HG02678 (cell line): ENCODE measurements around the gene ANKS1A.

Source experiments
- ATAC-seq: cut with Tn5 transposase; IDR thresholded peaks from one replicate; pipeline ENCODE4 v1.9.1; 2021; ENCODE audit warnings: mild to moderate bottlenecking, moderate library complexity; ENCODE audit not compliant: unreplicated experiment

Gene ANKS1A

GRCh38 chr6:34951731-34952130, 62.7 kb downstream of the ANKS1A start:
- ATAC-seq = no peak

DNA sequence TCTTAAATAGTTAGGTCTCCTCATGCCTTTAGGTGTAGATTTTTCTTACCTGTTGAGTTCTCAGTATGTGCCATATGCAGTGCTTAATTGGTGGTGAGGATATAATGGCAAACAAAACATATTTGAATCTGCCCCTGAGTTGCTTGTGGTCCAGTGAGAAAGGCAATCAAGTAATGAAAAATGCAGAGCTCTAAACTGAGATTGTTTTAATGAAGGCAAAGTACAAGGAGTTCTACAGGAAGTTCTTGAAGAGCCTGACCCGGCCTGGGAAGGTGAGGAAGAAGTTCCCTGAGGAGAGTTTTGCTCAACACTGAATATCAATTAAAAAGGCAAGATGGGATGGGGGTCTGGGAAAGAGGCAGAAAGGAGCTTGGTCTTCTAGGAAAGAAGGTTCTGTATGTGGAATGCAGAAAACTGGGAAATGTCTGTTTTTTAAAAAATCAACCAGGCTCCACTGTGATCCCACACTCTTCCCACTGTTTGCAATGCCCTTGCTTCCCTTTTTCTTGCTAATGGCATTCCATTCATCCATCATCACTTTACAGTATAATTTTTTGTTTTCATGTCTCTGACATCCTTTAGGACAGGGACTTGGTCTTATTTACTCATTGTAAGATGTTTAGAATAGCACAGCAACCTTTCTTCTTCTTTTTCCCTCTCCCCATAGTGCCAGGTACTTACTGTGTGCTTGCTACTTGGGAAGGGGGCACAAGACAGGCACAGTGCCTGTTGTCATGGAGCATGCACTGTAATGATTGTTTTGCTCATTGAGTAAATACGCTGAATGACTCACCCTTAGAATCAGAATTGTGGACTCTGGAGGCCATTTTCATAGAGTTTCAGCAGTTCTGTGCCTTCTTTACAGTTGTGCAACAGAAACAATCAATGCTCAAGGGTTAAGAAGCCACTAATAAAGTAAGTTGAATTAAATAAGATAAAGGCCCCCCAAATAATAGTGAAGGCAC, 64.3 kb downstream of the ANKS1A start:
- no peak for ATAC-seq

GRCh38 chr6:34955442-34955841, 66.4 kb downstream of the ANKS1A start:
- ATAC-seq = no peak

DNA sequence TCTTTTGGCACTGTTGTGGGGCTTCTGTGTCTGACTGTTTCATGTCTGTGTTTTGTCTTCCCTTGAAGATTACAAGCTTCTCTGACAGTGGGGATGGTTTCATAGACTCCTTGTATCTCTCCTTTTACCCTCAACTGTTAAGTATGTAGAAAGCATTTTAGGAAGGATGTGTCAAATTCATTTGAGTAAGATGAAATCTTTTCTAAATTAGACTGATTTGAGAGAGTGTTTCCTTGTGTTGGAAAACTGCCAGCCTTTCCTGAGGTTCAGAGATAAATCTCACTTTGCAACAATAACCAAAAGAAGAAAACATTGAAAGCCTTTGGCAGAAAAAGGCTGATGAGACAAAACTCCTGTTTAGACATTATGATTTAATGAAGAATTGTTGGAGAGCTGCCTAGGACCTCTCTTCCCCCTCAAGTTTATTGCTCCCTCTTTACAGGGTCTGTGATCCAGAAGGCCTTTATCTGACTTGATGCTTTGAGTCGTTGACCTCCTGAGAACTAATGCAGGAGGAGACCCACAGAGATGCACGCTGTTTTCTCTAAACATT, 68.3 kb downstream of the ANKS1A start:
- ATAC-seq = no peak

GRCh38 chr6:34958734-34959133, 69.7 kb downstream of the ANKS1A start:
- no peak for ATAC-seq

- ATAC-seq = no peak
These were observed 70.2 kb downstream of the ANKS1A start for GRCh38 chr6:34959224-34959623.

GRCh38 chr6:34961082-34961481, 72.0 kb downstream of the ANKS1A start:
- ATAC-seq = no peak

DNA sequence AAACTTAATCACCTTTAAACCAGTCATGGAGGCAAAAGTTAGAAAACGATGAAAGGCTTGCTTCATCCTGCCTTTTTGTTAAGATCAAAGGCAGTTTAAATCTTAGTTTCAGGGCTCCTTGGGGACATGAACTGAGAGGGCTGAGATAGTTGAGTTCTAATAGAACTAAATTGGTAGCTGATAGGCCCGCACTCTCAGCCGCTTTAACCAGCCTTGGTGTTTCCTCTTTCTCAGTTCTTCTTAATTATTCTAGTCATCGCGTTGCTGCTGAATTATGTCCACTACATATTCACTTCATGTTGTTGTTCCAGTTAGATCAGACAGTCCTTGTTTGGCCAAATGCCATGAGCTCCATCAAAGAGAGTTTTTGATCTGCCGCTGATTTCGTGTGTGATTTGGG, 72.5 kb downstream of the ANKS1A start:
- no peak for ATAC-seq

DNA sequence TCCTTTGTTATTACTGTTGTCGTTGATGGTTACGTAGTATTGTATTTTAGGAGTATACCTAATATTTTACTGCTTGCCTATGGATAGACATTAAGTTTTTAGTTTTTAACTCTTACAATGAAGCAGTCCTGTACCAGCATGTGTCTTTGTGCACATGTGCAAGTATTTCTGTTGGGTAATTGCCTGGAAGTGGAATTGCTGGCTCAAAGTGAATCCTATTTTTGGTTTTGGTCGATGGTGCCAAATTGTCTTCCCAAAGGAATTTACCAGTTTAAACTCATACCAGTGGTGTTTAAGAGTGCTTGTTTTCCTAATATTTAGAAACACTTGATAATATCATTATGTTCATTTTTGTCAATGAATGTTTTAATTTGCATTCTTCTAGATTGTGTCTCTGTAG, 75.5 kb downstream of the ANKS1A start:
- no peak for ATAC-seq

GRCh38 chr6:34967461-34967860, 78.4 kb downstream of the ANKS1A start:
- no peak for ATAC-seq

DNA sequence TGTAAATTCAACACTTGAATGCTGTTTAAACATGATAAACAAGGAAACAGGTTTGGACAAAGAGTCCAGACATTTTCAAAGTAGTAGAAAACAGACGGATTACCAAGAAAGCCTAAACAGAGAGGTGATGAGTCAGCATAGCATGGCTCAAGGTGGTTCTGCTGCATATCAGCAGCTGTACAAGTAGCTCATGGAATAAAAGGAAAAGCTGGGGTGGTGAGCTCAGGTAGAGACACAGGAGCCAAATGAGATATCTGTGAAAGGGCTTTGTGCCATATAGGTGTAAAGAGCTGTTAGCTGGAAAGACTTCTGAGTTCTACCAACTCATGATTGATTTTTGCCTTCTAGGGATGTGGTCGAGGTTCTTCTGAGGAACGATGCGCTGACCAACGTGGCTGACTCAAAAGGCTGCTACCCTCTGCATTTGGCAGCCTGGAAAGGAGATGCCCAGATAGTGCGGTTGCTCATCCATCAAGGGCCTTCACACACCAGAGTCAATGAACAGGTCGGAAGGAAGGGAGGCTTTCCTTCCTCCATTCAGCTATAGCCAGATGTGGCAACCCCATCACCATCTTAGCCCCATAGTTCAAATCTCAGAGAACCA, 80.7 kb downstream of the ANKS1A start:
- no peak for ATAC-seq

GRCh38 chr6:34970488-34970887, 81.4 kb downstream of the ANKS1A start:
- ATAC-seq = no peak

GRCh38 chr6:34970957-34971356, 81.9 kb downstream of the ANKS1A start:
- no peak for ATAC-seq

DNA sequence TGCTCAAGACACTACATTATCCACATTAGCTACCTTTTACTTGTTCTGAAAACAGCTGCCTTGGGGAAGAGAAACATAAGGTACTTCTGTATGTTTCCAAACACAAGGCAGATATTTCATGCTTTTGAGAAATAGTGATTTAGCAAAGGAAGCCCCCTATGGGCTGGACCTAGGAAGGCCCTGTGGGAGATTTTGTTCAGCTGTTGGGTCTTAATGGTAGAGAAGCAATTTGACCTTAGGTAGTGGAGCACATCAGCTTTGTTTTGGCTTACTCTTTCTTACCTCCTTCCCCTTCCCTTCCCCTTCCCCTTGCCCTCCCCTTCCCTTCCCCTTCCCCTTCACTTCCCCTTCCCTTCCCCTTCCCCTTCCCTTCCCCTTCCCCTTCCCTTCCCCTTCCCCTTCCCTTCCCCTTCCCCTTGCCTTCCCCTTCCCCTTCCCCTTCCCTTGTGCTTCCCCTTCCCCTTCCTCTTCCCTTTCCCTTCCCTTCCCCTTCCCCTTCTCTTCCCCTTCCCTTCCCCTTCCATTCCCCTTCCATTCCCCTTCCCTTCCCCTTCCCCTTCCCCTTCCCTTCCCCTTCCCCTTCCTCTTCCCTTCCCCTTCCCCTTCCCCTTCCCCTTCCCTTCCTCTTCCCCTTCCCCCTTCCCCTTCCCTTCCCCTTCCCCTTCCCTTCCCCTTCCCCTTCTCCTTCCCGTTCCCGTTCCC, 84.6 kb downstream of the ANKS1A start:
- no peak for ATAC-seq

GRCh38 chr6:34974249-34974642, 85.2 kb downstream of the ANKS1A start:
- ATAC-seq = no peak

GRCh38 chr6:34976239-34976638, 87.2 kb downstream of the ANKS1A start:
- ATAC-seq = no peak

DNA sequence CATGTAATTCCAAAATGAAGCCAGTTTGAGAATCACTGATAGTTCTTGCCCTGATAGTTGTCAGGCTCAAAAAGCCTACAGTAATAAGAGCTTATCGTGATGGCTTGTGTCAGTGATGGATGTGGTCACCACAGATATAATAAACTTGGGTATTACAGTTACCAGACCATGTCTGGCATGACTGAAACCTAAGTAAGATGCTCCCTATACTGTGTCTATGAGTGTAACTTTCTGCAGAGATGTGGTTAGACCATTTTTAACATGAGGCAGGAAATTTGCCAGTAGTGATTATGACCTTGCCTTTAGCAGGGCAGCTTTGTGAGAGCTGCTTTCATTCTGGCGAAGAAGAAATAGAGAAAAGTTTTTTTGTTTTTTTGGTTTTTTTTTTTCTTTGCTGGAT, 90.2 kb downstream of the ANKS1A start:
- ATAC-seq = no peak

- no peak for ATAC-seq
These were observed 90.9 kb downstream of the ANKS1A start for GRCh38 chr6:34979994-34980393.

DNA sequence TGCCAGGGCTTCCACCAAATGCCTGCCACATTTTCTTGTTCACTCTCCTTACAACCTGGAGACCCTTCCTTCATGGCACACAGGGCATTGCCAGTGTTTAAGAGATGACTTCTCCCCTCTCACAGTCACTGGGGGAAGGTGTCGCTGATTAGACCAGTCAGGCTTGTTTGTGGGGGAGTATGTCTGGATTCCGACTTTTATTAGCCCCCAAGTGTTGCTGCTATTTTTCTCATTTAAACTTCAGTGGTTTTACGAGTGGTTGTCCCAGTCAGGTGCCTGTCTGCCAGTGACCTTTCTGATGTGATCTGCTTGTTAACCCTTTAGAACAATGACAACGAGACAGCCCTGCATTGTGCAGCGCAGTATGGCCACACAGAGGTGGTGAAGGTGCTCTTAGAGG, 92.3 kb downstream of the ANKS1A start:
- ATAC-seq = no peak

DNA sequence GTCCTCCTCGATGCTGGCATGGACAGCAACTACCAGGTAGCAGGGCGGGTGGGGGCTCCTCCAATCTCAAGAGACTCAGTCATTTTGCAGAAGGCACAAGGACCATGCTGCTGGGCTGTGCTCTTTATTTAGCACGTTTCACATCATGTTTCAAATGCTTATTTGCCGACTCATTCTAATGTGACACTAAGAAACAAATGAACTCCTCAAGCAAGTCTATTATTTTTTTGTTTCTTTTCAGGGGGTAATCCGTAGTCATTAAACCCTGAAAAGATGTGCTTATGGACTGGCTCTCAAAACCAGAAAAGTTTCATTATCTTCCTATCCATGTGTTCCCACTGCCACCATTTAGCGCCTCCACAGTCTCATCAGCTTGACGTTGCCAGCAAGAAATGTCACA, 92.9 kb downstream of the ANKS1A start:
- no peak for ATAC-seq

DNA sequence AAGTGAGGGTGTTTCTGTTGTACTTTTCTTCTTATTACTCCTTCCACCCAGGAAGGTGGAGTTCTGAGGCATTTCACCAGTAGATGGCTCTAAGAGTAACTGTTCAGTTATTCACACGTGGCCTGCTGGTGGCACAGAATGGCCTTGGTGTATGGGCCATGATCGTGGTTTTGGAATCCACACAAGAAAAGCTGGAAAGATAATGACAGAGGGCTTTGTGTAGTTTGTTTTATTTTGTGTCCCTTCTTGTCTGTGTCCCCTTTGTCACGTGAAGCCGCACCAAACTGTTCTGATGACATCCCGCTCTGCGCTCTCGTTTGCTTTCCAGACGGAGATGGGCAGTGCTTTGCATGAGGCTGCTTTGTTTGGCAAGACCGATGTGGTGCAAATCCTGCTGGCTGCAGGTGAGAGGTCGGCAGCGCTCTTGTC, 93.4 kb downstream of the ANKS1A start:
- no peak for ATAC-seq
